ENCODE data around the gene TRAPPC1. TPM values are rescaled to one million over a fixed set of nuclear protein-coding genes. Genes with fewer than 3 reads are reported as not detected.

Gene TRAPPC1
- total RNA-seq, 1 experiment from 2014 or later: 132 TPM

- Histone ChIP-seq H2AK5ac (ENCODE audit: insufficient read length, low read length) (no peak overlapping the region), H3T11ph (ENCODE audit: low read length) (no peak overlapping the region)
These were observed 15.9 kb upstream of the TRAPPC1 start for GRCh38 chr17:7947651-7948050.

More at GRCh38 chr17:7947651-7948050, 15.9 kb upstream of the TRAPPC1 start:
- Histone ChIP-seq H3K79me2 (ENCODE audit: insufficient read depth, low read length) (no peaks in the 10 kb centered on the region), H3K4ac (ENCODE audit: low read depth, low read length) (no peak overlapping the region), H3K18ac (ENCODE audit: insufficient read length, low read depth, low read length) (no peak overlapping the region), H4K8ac (replicated peaks; ENCODE audit: insufficient read length, low read depth, low read length) (no peak overlapping the region), H3K79me1 (ENCODE audit: insufficient read depth, low read depth, low read length, poor library complexity, severe bottlenecking) (no peaks in the 10 kb centered on the region), H4K91ac (ENCODE audit: insufficient read length, low read depth, low read length) (no peak overlapping the region), H3K9me3 (ENCODE audit: control insufficient read depth, low read depth, low read length) (no peaks in the 10 kb centered on the region), H3K4me1 (ENCODE audit: insufficient read depth, low read length) (no peaks in the 10 kb centered on the region), H3K27me3 (ENCODE audit: insufficient read depth, low read length) (no peaks in the 10 kb centered on the region), H3K23ac (ENCODE audit: insufficient read length, low read depth, low read length) (no peak overlapping the region), H3K9ac (ENCODE audit: extremely low read depth, insufficient read length, low read length) (no peak overlapping the region), H3K56ac (ENCODE audit: insufficient read length, low read depth, low read length) (no peak overlapping the region), H2BK20ac (ENCODE audit: low read depth, low read length, poor library complexity, severe bottlenecking) (no peak overlapping the region), H2BK15ac (ENCODE audit: low read depth, low read length) (no peak overlapping the region), H3K14ac (ENCODE audit: insufficient read depth, low read length) (no peak overlapping the region), H3K27ac (ENCODE audit: insufficient read length, low read depth, low read length) (no peak overlapping the region), H2BK12ac (ENCODE audit: insufficient read length, low read depth, low read length) (no peak overlapping the region), H3K23me2 (ENCODE audit: insufficient read length, low read depth, low read length, poor library complexity, severe bottlenecking) (no peaks in the 10 kb centered on the region), H4K5ac (ENCODE audit: insufficient read length, low read depth, low read length) (no peak overlapping the region), H4K20me1 (ENCODE audit: control insufficient read depth, insufficient read depth, insufficient read length) (no peaks in the 10 kb centered on the region), H3K4me2 (ENCODE audit: insufficient read depth, insufficient read length, low read length) (no peak overlapping the region), H2BK120ac (ENCODE audit: low read depth, low read length, poor library complexity, severe bottlenecking) (no peak overlapping the region), H2BK5ac (ENCODE audit: insufficient read length, low read length) (no peak overlapping the region), H2AFZ (ENCODE audit: low read length) (no peak overlapping the region)
- WGBS (ENCODE audit: extremely low coverage, insufficient read length, low lambda C conversion rate): no CpG with 5 or more reads among the region's 5 CpGs
- Mint-ChIP-seq H3K27ac (peak overlapping the region in 1 of 3 experiments; percentile 28; a peak in 1 of 7 replicates), H3K36me3 (ENCODE audit: insufficient read depth in 1 of 3, low read depth in 3 of 3) (peaks cover 22 to 69% (median 66%) of the 10 kb centered on the region in 3 experiments; a peak in 6 of 7 replicates), H3K9me3 (no peaks in the 10 kb centered on the region), H3K27me3 (ENCODE audit: low read depth) (no peaks in the 10 kb centered on the region), H3K4me1 (no peaks in the 10 kb centered on the region), H3K4me3 (no peak overlapping the region)
- no peak for TF ChIP-seq CTCF (conservative IDR thresholded peaks at IDR 0.05)
- no peak for DNase-seq
